Endothelial cell of umbilical vein (primary cell): ENCODE measurements around the gene COL23A1. TPM values are rescaled to one million over a fixed set of nuclear protein-coding genes. Genes with fewer than 3 reads are reported as not detected.

Source experiments
- BruUV-seq: library from RNA; stranded (reverse); fragments of 400-500 nt; replicated peaks from 2 replicates; lab custom pipeline; 2021; lab: Mats Ljungman, UMichigan
- CTCF ChIA-PET: fragments of 300-600, 350-600 bp; sonication (Branson Sonifier 250); formaldehyde crosslinking; loops from one replicate; lab custom pipeline; 2021; ENCODE audit warnings: antibody characterized with exemption, inconsistent platforms; lab: Charles Lee
- POLR2A ChIA-PET: fragments of 300-600, 350-600 bp; sonication (Branson Sonifier 250); formaldehyde crosslinking; loops from one replicate; lab custom pipeline; 2021; ENCODE audit warnings: antibody characterized with exemption, inconsistent platforms; lab: Charles Lee
- DNase-seq: peaks from one replicate; pipeline ENCODE4 v3.0.0-alpha.2; 2011; ENCODE audit warnings: low read depth, low spot score
- FAIRE-seq: peaks from 2 replicates; lab custom pipeline; 2011; peaks lifted over from hg19 to GRCh38; lab: Jason Lieb, UNC
- H2AFZ ChIP-seq: 2 replicates; pipeline ENCODE4 v1.6.0; 2012; ENCODE audit warnings: low read depth, low read length, control low read depth, inconsistent platforms
- H3K27ac ChIP-seq: 2 replicates; pipeline ENCODE4 v1.5.1; 2011; ENCODE audit warnings: low read depth, mild to moderate bottlenecking, control low read depth, low read length, moderate library complexity; ENCODE audit not compliant: insufficient read depth
- H3K27me3 ChIP-seq, 2 experiments: 2 replicates each; pipeline versions ENCODE4 v1.6.0 to v1.6.1; 2011; ENCODE audit warnings: low read length in 2 of 2, mixed read lengths in 1 of 2; ENCODE audit not compliant: control insufficient read depth in 2 of 2, insufficient read depth in 2 of 2
- H3K36me3 ChIP-seq, 2 experiments: 2 replicates in 1 of 2; 3 replicates in 1 of 2; pipeline ENCODE4 v1.5.1; 2011; ENCODE audit warnings: low read length in 2 of 2, mild to moderate bottlenecking in 1 of 2, moderate library complexity in 1 of 2; ENCODE audit not compliant: control insufficient read depth in 2 of 2, insufficient read depth in 2 of 2; ENCODE audit errors: extremely low read depth in 1 of 2
- H3K4me1 ChIP-seq: 3 replicates; pipeline ENCODE4 v1.5.1; 2011; ENCODE audit warnings: mild to moderate bottlenecking, low read length; ENCODE audit not compliant: control insufficient read depth, insufficient read depth; ENCODE audit errors: extremely low read depth
- H3K4me2 ChIP-seq: 2 replicates; pipeline ENCODE4 v1.6.1; 2011; ENCODE audit warnings: low read length, control low read depth, mixed read lengths; ENCODE audit not compliant: insufficient read depth
- H3K4me3 ChIP-seq, 3 experiments: fragments of 200-600 bp in 1 of 3; sonication (generic), shearing (Covaris generic) in 1 of 3; replicated peaks in 1 of 3; 2 replicates each; pipeline ENCODE4 v1.5.1; 2011 to 2016; ENCODE audit warnings: control low read depth in 3 of 3, low read length in 3 of 3, mild to moderate bottlenecking in 2 of 3, inconsistent platforms in 1 of 3, low read depth in 1 of 3, moderate library complexity in 1 of 3; ENCODE audit not compliant: insufficient read depth in 1 of 3
- H3K79me2 ChIP-seq: 2 replicates; pipeline ENCODE4 v1.6.0; 2012; ENCODE audit warnings: low read length, inconsistent platforms; ENCODE audit not compliant: control insufficient read depth, insufficient read depth
- H3K9ac ChIP-seq: replicated peaks from 2 replicates; pipeline ENCODE3; 2011; ENCODE audit warnings: low read length, control low read depth; ENCODE audit not compliant: insufficient read depth; ENCODE audit errors: extremely low read depth
- H3K9me1 ChIP-seq: replicated peaks from 3 replicates; pipeline ENCODE4 v1.6.0; 2011; ENCODE audit warnings: mild to moderate bottlenecking, low read length; ENCODE audit not compliant: control insufficient read depth, insufficient read depth; ENCODE audit errors: extremely low read depth
- H3K9me3 ChIP-seq: replicated peaks from 2 replicates; pipeline ENCODE4 v1.5.1; 2012; ENCODE audit warnings: low read length, inconsistent platforms; ENCODE audit not compliant: control insufficient read depth, insufficient read depth
- H4K20me1 ChIP-seq: replicated peaks from 2 replicates; pipeline ENCODE3; 2011; ENCODE audit warnings: mild to moderate bottlenecking, low read length; ENCODE audit not compliant: control insufficient read depth, insufficient read depth; ENCODE audit errors: extremely low read depth
- JUN ChIP-seq: IDR thresholded peaks from 2 replicates; pipeline ENCODE4 v1.6.1; 2011; ENCODE audit warnings: borderline replicate concordance, low read depth; ENCODE audit not compliant: insufficient read length, insufficient read depth
- MAX ChIP-seq: IDR thresholded peaks from 2 replicates; pipeline ENCODE4 v1.6.1; 2011; ENCODE audit not compliant: insufficient read depth, insufficient read length
- MYC ChIP-seq: IDR thresholded peaks from one replicate; pipeline ENCODE4 v1.6.1; 2011; ENCODE audit warnings: mild to moderate bottlenecking, low read depth, low read length
- POLR2A ChIP-seq: IDR thresholded peaks from 2 replicates; pipeline ENCODE4 v1.6.1; 2012; ENCODE audit warnings: low read depth, mild to moderate bottlenecking, control low read depth, low read length
- dilution Hi-C: fragments of 300-500 bp; cut with MboI; formaldehyde crosslinking; loops from one replicate; pipeline ENCODE4 v1.15.0; 2019; ENCODE audit warnings: low sequenced_read_pairs; ENCODE audit not compliant: extremely low pct_ligation_motif_present
- intact Hi-C: fragments of 100-400 bp; cut with micrococcal nuclease; formaldehyde crosslinking; loops from one replicate; pipeline ENCODE4 v1.10.0; 2022
- polyA plus RNA-seq, 4 experiments: library from polyadenylated mRNA; depleted of rRNA in 3 of 4; stranded (reverse) in 3 of 4; unstranded in 1 of 4; fragments of >200 nt; gene quantifications; 2 replicates each; pipeline versions ENCODE4 v1.2.1 to v1.2.3, GENCODE V29; 2011 to 2012; ENCODE audit warnings: missing spikeins in 1 of 4
- total RNA-seq: library from RNA; stranded (reverse); gene quantifications from 2 replicates; pipeline ENCODE4 v1.2.3, GENCODE V29; 2021
- TF ChIP-seq, protein P1 (sequence below), 2 donors: IDR thresholded peaks; 1 replicate in 1 of 2; 2 replicates in 1 of 2; pipeline ENCODE4 v1.5.1; 2011; ENCODE audit warnings: low read length in 2 of 2, mild to moderate bottlenecking in 2 of 2, moderate library complexity in 2 of 2, control low read depth in 1 of 2, inconsistent platforms in 1 of 2, low read depth in 1 of 2; ENCODE audit not compliant: insufficient read depth in 1 of 2; ENCODE audit errors: extremely low read depth in 1 of 2

COL23A1 gene
- total and polyA plus RNA-seq, 2 donors (not counting 3 experiments of a cell fraction or from before 2014, with no cell fraction given): not detected

GRCh38 chr5:178437386-178438075 lies 152.7 kb downstream of the COL23A1 start:
- Histone ChIP-seq H3K36me3 (no peaks in the 10 kb centered on the region), H3K27me3 (no peaks in the 10 kb centered on the region), H3K27ac (no peak overlapping the region), H3K79me2 (no peaks in the 10 kb centered on the region), H2AFZ (no peak overlapping the region), H3K9me3 (no peaks in the 10 kb centered on the region), H3K9ac (no peak overlapping the region), H3K4me2 (no peak overlapping the region), H4K20me1 (no peaks in the 10 kb centered on the region), H3K4me1 (no peaks in the 10 kb centered on the region), H3K9me1 (no peaks in the 10 kb centered on the region), H3K4me3 (no peak overlapping the region)
- no TSS peak for BruUV-seq
- intact Hi-C loops: no loop called here
- FAIRE-seq (no peak), DNase-seq (no peak)
- TF ChIP-seq MYC (no peak), JUN (no peak), MAX (no peak)
- POLR2A ChIA-PET: no interaction called here
- CTCF ChIA-PET: interaction anchor here (1.3 kb wide), 1 partner anchor 51 kb away, joined by 3 read pairs; no protein-coding TSS in a partner anchor
- dilution Hi-C loops: no loop called here

DNA sequence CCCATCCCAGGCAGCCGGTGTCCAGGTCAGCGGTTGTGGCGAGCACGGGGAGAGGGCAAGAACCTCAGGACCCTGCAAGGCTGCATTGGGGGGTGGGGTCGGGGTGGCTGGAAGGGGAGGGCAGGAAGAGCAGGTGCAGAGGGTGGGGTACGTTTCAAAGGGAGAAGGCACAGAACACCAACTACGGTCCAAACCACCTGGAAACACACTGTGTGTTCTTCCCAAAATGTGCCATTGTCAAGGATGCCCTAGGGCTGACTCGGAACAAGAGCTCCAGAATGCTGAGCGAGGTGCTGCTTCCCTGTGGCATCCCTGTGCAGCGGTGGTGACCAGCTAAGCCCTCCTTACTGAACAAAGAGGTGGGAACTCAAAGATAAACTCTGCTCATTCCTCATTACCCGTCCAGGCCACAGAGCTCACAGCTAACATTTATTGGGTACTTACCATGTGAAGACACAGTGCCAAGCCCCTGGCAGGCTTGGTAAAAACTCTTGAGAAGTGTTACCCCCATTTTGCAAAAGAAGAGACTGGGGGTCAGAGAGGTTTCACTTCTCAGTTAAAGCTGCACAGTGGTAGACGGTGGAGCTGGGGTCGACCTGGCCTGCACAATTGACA lies 153.8 kb downstream of the COL23A1 start:
- Histone ChIP-seq H3K4me3 (no peak overlapping the region), H3K9me1 (no peaks in the 10 kb centered on the region), H3K9me3 (no peaks in the 10 kb centered on the region), H3K27ac (no peak overlapping the region), H4K20me1 (no peaks in the 10 kb centered on the region), H3K4me2 (no peak overlapping the region), H3K27me3 (no peaks in the 10 kb centered on the region), H3K4me1 (no peaks in the 10 kb centered on the region), H2AFZ (no peak overlapping the region), H3K9ac (no peak overlapping the region), H3K79me2 (no peaks in the 10 kb centered on the region), H3K36me3 (no peaks in the 10 kb centered on the region)
- no TSS peak for BruUV-seq
- FAIRE-seq (no peak), DNase-seq (no peak)
- ChIA-PET POLR2A (no interaction called here), CTCF (no interaction called here)
- dilution Hi-C loops: no loop called here
- TF ChIP-seq POLR2A (no peak), MAX (no peak)
- TF ChIP-seq, protein P1, sequence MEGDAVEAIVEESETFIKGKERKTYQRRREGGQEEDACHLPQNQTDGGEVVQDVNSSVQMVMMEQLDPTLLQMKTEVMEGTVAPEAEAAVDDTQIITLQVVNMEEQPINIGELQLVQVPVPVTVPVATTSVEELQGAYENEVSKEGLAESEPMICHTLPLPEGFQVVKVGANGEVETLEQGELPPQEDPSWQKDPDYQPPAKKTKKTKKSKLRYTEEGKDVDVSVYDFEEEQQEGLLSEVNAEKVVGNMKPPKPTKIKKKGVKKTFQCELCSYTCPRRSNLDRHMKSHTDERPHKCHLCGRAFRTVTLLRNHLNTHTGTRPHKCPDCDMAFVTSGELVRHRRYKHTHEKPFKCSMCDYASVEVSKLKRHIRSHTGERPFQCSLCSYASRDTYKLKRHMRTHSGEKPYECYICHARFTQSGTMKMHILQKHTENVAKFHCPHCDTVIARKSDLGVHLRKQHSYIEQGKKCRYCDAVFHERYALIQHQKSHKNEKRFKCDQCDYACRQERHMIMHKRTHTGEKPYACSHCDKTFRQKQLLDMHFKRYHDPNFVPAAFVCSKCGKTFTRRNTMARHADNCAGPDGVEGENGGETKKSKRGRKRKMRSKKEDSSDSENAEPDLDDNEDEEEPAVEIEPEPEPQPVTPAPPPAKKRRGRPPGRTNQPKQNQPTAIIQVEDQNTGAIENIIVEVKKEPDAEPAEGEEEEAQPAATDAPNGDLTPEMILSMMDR (IDR thresholded peaks at IDR 0.05; ENCODE audit: extremely low read depth in 1 of 2, insufficient read depth in 1 of 2, low read depth in 1 of 2, low read length in 2 of 2): no peak
- intact Hi-C loops: no loop called here
